Endothelial cell (in vitro differentiated cells): Measurements from ENCODE around the gene OR5L2. TPM values are rescaled to one million over a fixed set of nuclear protein-coding genes. Genes with fewer than 3 reads are reported as not detected.

Experiments
- DNase-seq: peaks from one replicate; pipeline ENCODE4 v3.0.0; 2021; ENCODE audit warnings: low spot score
- H3K27ac Mint-ChIP-seq: one replicate; pipeline ENCODE4 v1.8.0; 2021; ENCODE audit warnings: mixed read lengths, inconsistent platforms; ENCODE audit not compliant: unreplicated experiment
- H3K27me3 Mint-ChIP-seq: one replicate; pipeline ENCODE4 v1.8.0; 2021; ENCODE audit warnings: mild to moderate bottlenecking, moderate library complexity, mixed read lengths, inconsistent platforms; ENCODE audit not compliant: unreplicated experiment
- H3K36me3 Mint-ChIP-seq: one replicate; pipeline ENCODE4 v1.8.0; 2021; ENCODE audit warnings: mild to moderate bottlenecking, low read depth, mixed read lengths, inconsistent platforms; ENCODE audit not compliant: unreplicated experiment
- H3K4me1 Mint-ChIP-seq: one replicate; pipeline ENCODE4 v1.8.0; 2021; ENCODE audit warnings: mild to moderate bottlenecking, mixed read lengths, inconsistent platforms; ENCODE audit not compliant: unreplicated experiment
- H3K4me3 Mint-ChIP-seq: one replicate; pipeline ENCODE4 v1.8.0; 2021; ENCODE audit warnings: mild to moderate bottlenecking, mixed read lengths, inconsistent platforms; ENCODE audit not compliant: unreplicated experiment
- H3K9me3 Mint-ChIP-seq: one replicate; pipeline ENCODE4 v1.8.0; 2021; ENCODE audit warnings: mixed read lengths, inconsistent platforms; ENCODE audit not compliant: unreplicated experiment
- long read RNA-seq: library from polyadenylated mRNA; unstranded; transcript quantifications from one replicate; pipeline ENCODE4 v2.0.0, GENCODE V29; 2020; ENCODE audit not compliant: unreplicated experiment
- total RNA-seq: library from RNA; stranded (reverse); fragmentation: NEBNext Ultra II Directional; extraction: Animal tissue kit (Norgen Biotek cat#: 25700); gene quantifications from one replicate; pipeline ENCODE4 v1.2.1, GENCODE V29; 2021; ENCODE audit not compliant: unreplicated experiment
- TF ChIP-seq, protein P1 (sequence below): fragments of 200-600 bp; sonication (generic); IDR thresholded peaks from one replicate; pipeline ENCODE4 v1.5.0; 2021; ENCODE audit warnings: antibody characterized with exemption; ENCODE audit not compliant: unreplicated experiment

Gene OR5L2
- not detected for total RNA-seq
- long read RNA-seq, result 0 reads

DNA sequence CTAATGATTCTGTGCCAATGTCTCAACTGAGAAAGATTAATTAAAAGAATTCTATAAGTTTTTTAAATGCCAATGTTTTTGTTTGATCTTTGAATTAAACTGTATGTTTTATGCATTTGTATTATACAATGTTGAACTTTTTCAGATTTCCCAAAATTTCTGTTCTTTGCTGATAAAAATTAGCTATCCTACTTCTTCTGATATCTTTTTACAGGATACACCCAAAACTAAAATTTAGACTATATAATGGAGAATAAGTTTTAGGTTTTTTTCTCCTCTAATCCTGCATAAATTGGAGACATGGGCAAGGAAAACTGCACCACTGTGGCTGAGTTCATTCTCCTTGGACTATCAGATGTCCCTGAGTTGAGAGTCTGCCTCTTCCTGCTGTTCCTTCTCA, at the start of gene OR5L2:
TSS of gene OR5L2 (plus strand) at position 301 of the 400 bp plus-strand sequence. CDS start at position 301, 0 bp downstream.
- peaks cover 12% of the 10 kb centered on the region for H3K9me3 Mint-ChIP-seq
- no peak within 1 kb of the TSS for H3K27ac Mint-ChIP-seq
- TF ChIP-seq, protein P1, sequence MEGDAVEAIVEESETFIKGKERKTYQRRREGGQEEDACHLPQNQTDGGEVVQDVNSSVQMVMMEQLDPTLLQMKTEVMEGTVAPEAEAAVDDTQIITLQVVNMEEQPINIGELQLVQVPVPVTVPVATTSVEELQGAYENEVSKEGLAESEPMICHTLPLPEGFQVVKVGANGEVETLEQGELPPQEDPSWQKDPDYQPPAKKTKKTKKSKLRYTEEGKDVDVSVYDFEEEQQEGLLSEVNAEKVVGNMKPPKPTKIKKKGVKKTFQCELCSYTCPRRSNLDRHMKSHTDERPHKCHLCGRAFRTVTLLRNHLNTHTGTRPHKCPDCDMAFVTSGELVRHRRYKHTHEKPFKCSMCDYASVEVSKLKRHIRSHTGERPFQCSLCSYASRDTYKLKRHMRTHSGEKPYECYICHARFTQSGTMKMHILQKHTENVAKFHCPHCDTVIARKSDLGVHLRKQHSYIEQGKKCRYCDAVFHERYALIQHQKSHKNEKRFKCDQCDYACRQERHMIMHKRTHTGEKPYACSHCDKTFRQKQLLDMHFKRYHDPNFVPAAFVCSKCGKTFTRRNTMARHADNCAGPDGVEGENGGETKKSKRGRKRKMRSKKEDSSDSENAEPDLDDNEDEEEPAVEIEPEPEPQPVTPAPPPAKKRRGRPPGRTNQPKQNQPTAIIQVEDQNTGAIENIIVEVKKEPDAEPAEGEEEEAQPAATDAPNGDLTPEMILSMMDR, result no peak
- H3K4me1 Mint-ChIP-seq, result no peaks in the 10 kb centered on the region
- no peaks in the 10 kb centered on the region for H3K27me3 Mint-ChIP-seq
- no peak for DNase-seq
- H3K4me3 Mint-ChIP-seq, result no peak within 1 kb of the TSS
- H3K36me3 Mint-ChIP-seq, result peaks cover 5% of the 10 kb centered on the region

- no peak for DNase-seq
- TF ChIP-seq, protein P1, result no peak
- peaks cover 30% of the 10 kb centered on the region for H3K9me3 Mint-ChIP-seq
- H3K27ac Mint-ChIP-seq, result no peak overlapping the region
- peaks cover 1% of the 10 kb centered on the region for H3K27me3 Mint-ChIP-seq
- peaks cover 4% of the 10 kb centered on the region for H3K36me3 Mint-ChIP-seq
- no peaks in the 10 kb centered on the region for H3K4me1 Mint-ChIP-seq
- no peak overlapping the region for H3K4me3 Mint-ChIP-seq
Observed at GRCh38 chr11:55791606-55792005, 35.4 kb upstream of the OR5L2 start.

- Mint-ChIP-seq H3K36me3 (no peaks in the 10 kb centered on the region), H3K4me1 (no peaks in the 10 kb centered on the region), H3K27ac (no peak overlapping the region), H3K9me3 (peaks cover 20% of the 10 kb centered on the region), H3K27me3 (peaks cover 3% of the 10 kb centered on the region), H3K4me3 (no peak overlapping the region)
- DNase-seq, result no peak
- TF ChIP-seq, protein P1, result no peak
Observed at GRCh38 chr11:55793321-55793720, 33.7 kb upstream of the OR5L2 start.

DNA sequence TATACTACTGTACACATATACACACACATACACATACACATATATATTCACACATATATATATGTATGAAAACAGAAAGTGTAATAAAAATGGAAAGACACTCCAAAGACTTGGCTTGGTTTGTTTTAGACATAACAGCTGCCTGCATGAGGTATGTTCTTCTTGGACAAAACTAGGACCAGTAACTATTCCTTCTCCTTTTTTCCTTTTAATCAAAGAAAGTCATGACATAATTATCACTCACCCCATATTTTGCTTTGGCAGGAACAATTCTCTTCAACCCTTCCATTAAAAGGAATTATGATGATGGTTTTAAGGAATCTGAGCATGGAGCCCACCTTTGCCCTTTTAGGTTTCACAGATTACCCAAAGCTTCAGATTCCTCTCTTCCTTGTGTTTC, 31.8 kb upstream of the OR5L2 start, which contains the start of gene OR5D14:
TSS of gene OR5D14 (plus strand) at position 301 of the 400 bp plus-strand sequence. CDS start at position 301, 0 bp downstream.
- no peak for DNase-seq
- H3K9me3 Mint-ChIP-seq, result peaks cover 20% of the 10 kb centered on the region
- no peaks in the 10 kb centered on the region for H3K4me1 Mint-ChIP-seq
- peaks cover 3% of the 10 kb centered on the region for H3K27me3 Mint-ChIP-seq
- no peak within 1 kb of the TSS for H3K4me3 Mint-ChIP-seq
- TF ChIP-seq, protein P1, result no peak
- no peaks in the 10 kb centered on the region for H3K36me3 Mint-ChIP-seq
- H3K27ac Mint-ChIP-seq, result no peak within 1 kb of the TSS

DNA sequence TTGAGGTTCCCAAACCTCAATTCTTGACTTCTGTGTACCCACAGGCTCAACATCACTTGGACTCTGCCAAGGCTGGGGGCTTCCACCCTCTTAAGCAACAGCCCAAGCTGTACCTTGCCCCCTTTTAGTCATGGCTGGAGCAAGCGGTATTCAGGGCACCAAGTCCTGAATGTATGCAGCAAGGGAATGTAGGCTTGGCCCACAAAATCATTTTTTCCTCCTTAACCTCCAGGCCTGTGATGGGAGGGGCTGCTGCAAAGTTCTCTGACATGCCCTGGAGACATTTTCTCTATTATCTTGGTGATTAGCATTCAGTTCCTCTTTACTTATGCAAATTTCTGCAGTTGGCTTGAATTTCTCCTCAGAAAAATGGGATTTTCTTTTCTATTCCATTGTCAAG, 20.8 kb upstream of the OR5L2 start:
- H3K4me3 Mint-ChIP-seq, result no peak overlapping the region
- no peaks in the 10 kb centered on the region for H3K4me1 Mint-ChIP-seq
- no peak for DNase-seq
- TF ChIP-seq, protein P1, result no peak
- H3K27ac Mint-ChIP-seq, result no peak overlapping the region
- H3K27me3 Mint-ChIP-seq, result peaks cover 4% of the 10 kb centered on the region
- peaks cover 17% of the 10 kb centered on the region for H3K9me3 Mint-ChIP-seq
- no peaks in the 10 kb centered on the region for H3K36me3 Mint-ChIP-seq
